ENCODE measurements around the gene HEG1. TPM values are rescaled to one million over a fixed set of nuclear protein-coding genes. Genes with fewer than 3 reads are reported as not detected.

The HEG1 gene
- total and polyA plus RNA-seq, 2 of the 8 experiments (the other 6 are each of a cell fraction or from before 2014, with no cell fraction given), result 5.3 to 9.7 TPM

- no peak overlapping the region for H2BK20ac ChIP-seq (ENCODE audit: low read length)
- H4K8ac ChIP-seq (ENCODE audit: extremely low read depth, insufficient read depth, low read length), result no peak overlapping the region
- H3K18ac ChIP-seq (ENCODE audit: extremely low read depth, low read length), result no peak overlapping the region
- no peaks in the 10 kb centered on the region for H3K23me2 ChIP-seq (ENCODE audit: low read depth, low read length)
- H3K27ac ChIP-seq (ENCODE audit: low read depth, low read length), result no peak overlapping the region
- no peak overlapping the region for H3K4ac ChIP-seq (replicated peaks; ENCODE audit: insufficient read length, low read depth, low read length)
- ChIA-PET CTCF (ENCODE audit: partially characterized antibody) (interaction anchor here (0.6 to 1.5 kb wide), 7 partner anchors 46 to 1166 kb away, joined by 3 to 6 read pairs (median 3); no protein-coding TSS in a partner anchor), POLR2A (ENCODE audit: partially characterized antibody) (interaction anchor here (1.1 kb wide), 1 partner anchor 103 kb away, joined by 3 read pairs; no protein-coding TSS in a partner anchor)
- FAIRE-seq, result no peak
- H3K9me3 ChIP-seq (ENCODE audit: insufficient read depth in 2 of 2, low read depth in 1 of 2, low read length in 1 of 2), result no peaks in the 10 kb centered on the region
- H4K20me1 ChIP-seq (replicated peaks in 1 of 2; ENCODE audit: control insufficient read depth in 1 of 2, insufficient read depth in 2 of 2, low read length in 2 of 2), result no peaks in the 10 kb centered on the region
- H3K4me1 ChIP-seq (replicated peaks in 1 of 4; ENCODE audit: control insufficient read depth in 3 of 4, insufficient read depth in 4 of 4, low read length in 3 of 4), result peaks cover 0 to 5% (median 3%) of the 10 kb centered on the region in 4 experiments; a peak in 3 of 7 replicates
- no peak overlapping the region for H3K9ac ChIP-seq (replicated peaks in 1 of 4; ENCODE audit: extremely low read depth in 1 of 4, low read depth in 3 of 4, low read length in 3 of 4)
- H4K91ac ChIP-seq (replicated peaks; ENCODE audit: insufficient read length, low read length), result no peak overlapping the region
- DNase-seq (ENCODE audit: low read depth in 1 of 2, low spot score in 2 of 2), result no peak
- no peak overlapping the region for H3K4me2 ChIP-seq (ENCODE audit: insufficient read depth in 1 of 2, low read depth in 2 of 2, low read length in 2 of 2)
- TF ChIP-seq RXRA (IDR thresholded peaks at IDR 0.05; ENCODE audit: insufficient read depth, low read depth, low read length) (no peak), ZNF274 (IDR thresholded peaks at IDR 0.05; ENCODE audit: borderline replicate concordance, extremely low read depth, low read length) (no peak), TAF1 (IDR thresholded peaks at IDR 0.05; ENCODE audit: low read depth, low read length) (no peak), TAF7 (optimal IDR thresholded peaks at IDR 0.05; ENCODE audit: borderline replicate concordance, low read depth, low read length) (no peak), MAFK (IDR thresholded peaks at IDR 0.05; ENCODE audit: low read depth, low read length) (0 out of 2 replicates have a peak, but pooled peaks have one; percentile 16)
- H3K23ac ChIP-seq (ENCODE audit: insufficient read length), result no peak overlapping the region
- no peak overlapping the region for H3K56ac ChIP-seq (replicated peaks; ENCODE audit: insufficient read length, low read depth, low read length)
- H4K5ac ChIP-seq (ENCODE audit: insufficient read length, low read depth, low read length), result no peak overlapping the region
- WGBS, 2 experiments (ENCODE audit: extremely low coverage in 1 of 2, insufficient coverage in 1 of 2, insufficient read length in 1 of 2, insufficient replicate concordance in 2 of 2, low coverage in 1 of 2, low lambda C conversion rate in 2 of 2, missing lambda C conversion rate in 1 of 2), result 76% methylated on average over 4 of the region's 4 CpGs; no CpG with 5 or more reads in 1 of the 2 experiments
- H2BK5ac ChIP-seq (ENCODE audit: low read depth, low read length), result no peak overlapping the region
- H3K27me3 ChIP-seq (replicated peaks in 1 of 4; ENCODE audit: control insufficient read depth in 3 of 4, extremely low read depth in 1 of 4, insufficient read depth in 3 of 4, low read length in 3 of 4), result peaks cover 0 to 1% (median 0%) of the 10 kb centered on the region in 4 experiments; a peak in 1 of 7 replicates
- no peak overlapping the region for H2BK12ac ChIP-seq (ENCODE audit: low read depth, low read length)
- no peak overlapping the region for H3K4me3 ChIP-seq (ENCODE audit: extremely low read depth in 1 of 4, insufficient read depth in 2 of 4, low read depth in 3 of 4, low read length in 4 of 4)
- H2AK5ac ChIP-seq (ENCODE audit: low read depth, low read length), result no peak overlapping the region
- peaks cover 0 to 3% (median 1%) of the 10 kb centered on the region in 4 experiments; a peak in 2 of 8 replicates for H3K36me3 ChIP-seq (ENCODE audit: control insufficient read depth in 2 of 4, insufficient read depth in 4 of 4, low read length in 3 of 4)
- H2BK15ac ChIP-seq (ENCODE audit: low read length), result 0 out of 2 replicates have a peak overlapping the region, but pooled peaks have one; percentile 54
- H3K79me1 ChIP-seq (ENCODE audit: low read depth, low read length), result no peaks in the 10 kb centered on the region
- H3K14ac ChIP-seq (ENCODE audit: insufficient read length), result no peak overlapping the region
- H2BK120ac ChIP-seq (replicated peaks; ENCODE audit: low read depth, low read length), result no peak overlapping the region
- H2AFZ ChIP-seq (ENCODE audit: low read length), result no peak overlapping the region
- H3K79me2 ChIP-seq (ENCODE audit: control insufficient read depth in 1 of 2, insufficient read depth in 2 of 2, low read length in 2 of 2), result no peaks in the 10 kb centered on the region
Observed at GRCh38 chr3:125098611-125099291, 43.0 kb upstream of the HEG1 start.

All from H1 (cell line).